GM13977 (cell line): ENCODE data around the gene OR4D2.

Source experiments
- DNase-seq: peaks from one replicate; pipeline ENCODE4 v3.0.0; 2012; ENCODE audit warnings: low spot score
- CTCF ChIP-seq: IDR thresholded peaks from 2 replicates; pipeline ENCODE4 v1.5.1; 2012; ENCODE audit warnings: mild to moderate bottlenecking, control low read depth; ENCODE audit not compliant: insufficient read depth; ENCODE audit errors: extremely low read depth, missing control alignments
- in situ Hi-C: fragments of 300-500 bp; cut with MboI; formaldehyde crosslinking; loops from one replicate; pipeline ENCODE4 v1.12.0; 2022; ENCODE audit warnings: low sequenced_read_pairs, low pct_unique_long_range_greater_than_20kb, mixed read lengths, inconsistent platforms; ENCODE audit not compliant: unreplicated experiment

The OR4D2 gene

GRCh38 chr17:58153046-58153445, 13.7 kb upstream of the OR4D2 start:
- no peak for DNase-seq
- TF ChIP-seq CTCF, result no peak
- in situ Hi-C loops, result no loop called here

GRCh38 chr17:58153671-58154070, 13.1 kb upstream of the OR4D2 start:
- in situ Hi-C loops, result no loop called here
- TF ChIP-seq CTCF, result no peak
- DNase-seq, result no peak

- DNase-seq, result peak; percentile 22
Observed at GRCh38 chr17:58156839-58157803, 9.7 kb upstream of the OR4D2 start.

GRCh38 chr17:58158181-58158580, 8.6 kb upstream of the OR4D2 start:
- TF ChIP-seq CTCF, result no peak
- in situ Hi-C loops, result no loop called here
- no peak for DNase-seq

More at GRCh38 chr17:58156839-58157803, 9.7 kb upstream of the OR4D2 start:
- no peak for TF ChIP-seq CTCF
- in situ Hi-C loops, result no loop called here

GRCh38 chr17:58161566-58161965, 5.2 kb upstream of the OR4D2 start:
- in situ Hi-C loops, result no loop called here
- DNase-seq, result no peak
- no peak for TF ChIP-seq CTCF

GRCh38 chr17:58165981-58166380, 801 bp upstream of the OR4D2 start:
- no peak for DNase-seq
- TF ChIP-seq CTCF, result no peak
- in situ Hi-C loops, result no loop called here
